HG02571 (cell line): ENCODE data around the gene EFCC1.

ENCODE experiments used
- ATAC-seq: cut with Tn5 transposase; IDR thresholded peaks from one replicate; pipeline ENCODE4 v1.9.1; 2021; ENCODE audit warnings: mild to moderate bottlenecking, moderate library complexity; ENCODE audit not compliant: unreplicated experiment

The EFCC1 gene

DNA sequence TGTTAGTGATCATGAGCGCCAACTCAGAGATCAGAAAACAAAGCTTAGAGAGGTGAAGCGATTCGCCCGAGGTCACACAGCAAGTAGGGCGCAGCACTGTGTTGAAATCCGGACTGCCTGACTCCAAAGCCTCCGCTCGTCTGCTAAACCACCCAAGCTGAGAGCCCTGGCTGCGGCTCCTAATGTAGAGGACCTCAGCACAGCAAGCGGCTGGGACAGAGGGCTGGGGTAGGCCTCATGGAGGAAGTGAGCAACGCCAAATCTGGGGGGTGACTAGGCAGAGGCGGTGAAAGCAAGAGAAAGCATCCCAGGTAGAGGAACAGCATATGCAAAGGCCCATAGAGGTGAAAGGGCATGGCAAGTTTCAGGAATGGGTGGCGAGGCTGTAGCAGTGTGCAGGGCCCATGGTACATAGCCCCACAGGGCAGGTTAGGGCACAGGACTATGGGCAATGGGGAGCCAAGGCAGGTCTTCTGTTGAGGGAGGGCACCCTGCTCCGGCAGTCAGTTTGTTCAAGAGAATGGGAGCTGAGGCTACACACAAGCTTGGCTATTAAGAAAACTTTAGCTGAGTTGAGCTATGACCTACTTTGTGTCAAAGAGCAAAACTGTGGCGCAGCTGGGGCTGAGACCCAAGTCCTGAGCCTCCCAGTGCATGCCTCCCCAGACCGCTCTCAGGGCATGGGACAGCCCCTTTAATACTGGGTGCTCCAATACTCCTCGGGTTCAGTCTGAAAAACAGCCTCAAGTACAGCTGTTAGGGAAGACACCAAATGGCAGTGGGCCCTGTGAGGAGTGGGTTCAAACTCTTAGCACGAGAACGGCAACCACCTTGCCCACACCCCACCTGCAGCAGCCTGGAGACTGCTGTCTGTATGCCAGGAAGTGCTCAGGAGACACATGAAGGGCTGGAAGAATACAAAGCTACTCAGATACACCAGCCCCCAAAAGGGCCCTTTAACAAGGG, 6.2 kb upstream of the EFCC1 start:
- no peak for ATAC-seq

DNA sequence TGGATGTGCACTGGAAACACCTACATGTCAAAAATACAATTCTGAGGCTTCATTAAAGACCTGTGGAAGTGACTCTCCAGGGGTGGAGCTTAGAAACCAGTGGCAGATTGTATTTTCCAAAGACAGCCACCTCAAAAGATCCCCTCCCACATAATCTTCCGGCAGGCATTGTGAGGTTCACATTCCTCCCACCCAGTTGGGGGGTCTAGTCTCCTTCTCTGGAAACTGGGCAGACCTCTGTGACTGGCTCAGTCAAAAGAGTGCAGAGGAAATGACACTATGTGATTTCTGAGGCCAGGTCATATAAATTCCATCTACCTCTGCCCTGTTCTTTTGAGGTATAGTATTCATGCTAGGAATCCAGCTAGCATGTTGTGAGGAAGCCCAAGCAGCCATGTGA, 5.4 kb upstream of the EFCC1 start:
- ATAC-seq = no peak

DNA sequence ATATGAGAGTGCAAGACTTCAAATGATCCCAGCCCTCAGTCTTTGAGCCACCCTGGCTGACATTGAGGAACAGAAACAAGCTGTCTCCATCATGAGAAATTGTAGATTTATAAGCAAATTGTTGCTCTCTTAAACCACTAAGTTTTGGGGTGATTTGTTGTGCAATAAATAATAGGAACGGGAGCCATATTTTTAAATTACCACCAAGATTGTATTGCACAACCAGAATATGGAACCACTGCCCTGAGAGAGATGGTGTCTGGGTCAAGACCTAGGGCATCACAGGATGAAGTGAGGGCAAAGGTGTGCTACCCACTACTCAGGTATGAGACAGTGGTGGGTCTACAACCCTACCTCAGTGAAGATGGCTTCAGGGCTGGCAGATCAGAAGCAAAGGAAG, 4.9 kb upstream of the EFCC1 start:
- ATAC-seq = no peak

DNA sequence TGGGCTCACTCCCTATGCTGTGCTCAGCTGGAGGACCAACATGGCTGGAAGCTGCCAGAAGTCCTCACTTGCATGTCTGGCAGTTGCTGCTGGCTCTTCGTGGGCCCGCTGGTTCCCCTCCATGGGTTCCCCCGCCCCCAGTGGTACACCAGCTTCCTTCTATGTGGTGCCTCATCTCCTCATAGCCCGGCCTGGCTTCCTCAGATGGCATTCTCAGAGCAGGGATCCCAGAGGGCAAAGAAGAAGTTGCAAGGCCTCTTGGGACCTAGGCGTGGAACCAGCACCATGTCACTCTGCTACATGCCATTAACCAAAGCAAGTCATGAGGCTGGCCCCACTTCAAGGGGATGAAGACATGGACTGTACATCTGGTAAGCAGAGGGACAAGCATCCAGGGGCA, 4.4 kb upstream of the EFCC1 start:
- no peak for ATAC-seq

- no peak for ATAC-seq
These were observed 3.5 kb upstream of the EFCC1 start for GRCh38 chr3:128997486-128998133.

- no peak for ATAC-seq
These were observed 2.5 kb upstream of the EFCC1 start for GRCh38 chr3:128998561-128998960.

DNA sequence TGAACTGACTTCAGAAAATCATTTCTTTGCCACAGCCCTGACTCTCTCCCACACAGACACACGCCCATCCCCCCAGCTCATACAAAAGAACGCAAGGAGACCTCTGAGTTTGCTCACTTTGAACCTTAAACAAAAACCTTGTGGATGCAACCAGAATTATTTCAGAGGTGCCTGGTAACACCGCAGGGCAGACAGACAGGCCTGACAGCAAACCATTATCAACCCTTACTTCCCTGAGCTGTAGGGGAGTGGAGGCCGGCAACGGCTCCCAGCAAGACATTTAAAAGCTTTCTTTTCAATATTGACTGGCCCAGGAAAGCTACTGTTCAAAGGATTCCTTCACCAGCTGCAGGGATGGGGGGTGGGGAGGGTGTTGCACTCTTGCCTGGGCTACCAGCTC, 2.0 kb upstream of the EFCC1 start:
- ATAC-seq = no peak

DNA sequence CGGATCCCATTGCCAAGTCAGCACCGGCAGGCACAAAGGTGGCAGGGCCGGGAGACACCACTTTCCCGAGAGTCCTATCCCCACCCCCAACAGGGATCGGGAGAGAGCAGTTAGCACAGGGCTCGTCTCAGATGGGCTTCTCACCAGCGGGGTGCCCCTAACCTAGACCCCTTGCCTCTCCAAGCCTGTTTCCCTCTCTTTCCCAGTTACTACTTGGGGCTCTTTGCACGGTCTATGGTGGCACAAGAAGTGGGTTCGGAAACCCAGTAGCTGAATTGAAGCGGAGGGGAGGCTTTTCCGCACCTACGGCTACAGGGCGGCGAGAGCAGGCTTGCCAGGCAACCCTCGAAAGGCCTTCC, 383 bp upstream of the EFCC1 start:
- ATAC-seq = no peak

GRCh38 chr3:129001806-129002572, 885 bp downstream of the EFCC1 start:
- no peak for ATAC-seq

DNA sequence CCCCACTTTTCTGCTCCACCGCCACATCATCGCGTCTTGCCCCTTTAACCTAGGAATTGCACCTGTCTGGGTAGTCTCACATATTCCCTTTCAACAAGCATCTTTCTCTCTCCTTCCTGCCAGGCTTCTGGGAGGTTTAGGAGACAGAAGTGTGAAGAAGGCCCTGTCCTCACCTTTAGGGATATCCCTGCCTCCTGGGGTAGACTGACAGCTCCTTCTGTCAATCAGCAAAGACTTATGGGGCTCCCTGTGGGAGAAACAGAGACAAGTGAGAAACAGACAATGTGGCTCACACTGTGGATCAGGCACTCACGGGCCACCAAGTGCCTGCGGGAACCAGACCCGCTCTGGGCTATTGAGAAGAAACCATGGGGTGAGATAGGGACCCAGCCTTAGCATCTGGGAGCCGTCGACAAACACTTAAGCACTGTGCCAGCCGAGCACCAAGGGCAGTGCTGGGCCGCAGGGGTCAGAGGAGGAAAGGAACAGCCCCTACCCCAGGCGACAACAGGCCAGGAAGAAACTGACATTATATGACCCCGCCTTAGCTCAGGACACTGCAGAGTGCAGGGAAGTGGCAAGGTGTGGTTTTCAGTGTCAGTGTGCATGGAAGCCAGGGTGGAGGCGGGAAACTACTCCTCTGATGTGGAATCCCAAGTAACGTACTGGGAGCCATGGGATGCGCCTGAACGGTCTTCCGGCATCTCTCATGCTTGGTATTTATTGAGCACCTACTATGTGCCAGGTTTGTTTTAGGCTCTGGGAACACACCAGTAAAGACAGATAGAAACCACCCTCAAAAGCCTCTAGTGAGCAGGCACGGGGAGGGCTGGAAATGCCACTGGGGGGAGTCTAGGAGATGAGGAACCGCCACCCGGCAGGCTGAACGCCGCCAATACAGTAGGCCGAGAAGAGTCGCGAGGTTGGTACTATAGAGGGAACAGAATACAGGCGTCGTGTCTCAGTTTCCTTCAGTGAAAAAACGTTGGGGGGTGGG, 1.8 kb downstream of the EFCC1 start:
- no peak for ATAC-seq

GRCh38 chr3:129003578-129004112, 2.5 kb downstream of the EFCC1 start:
- no peak for ATAC-seq

GRCh38 chr3:129004639-129005295, 3.7 kb downstream of the EFCC1 start:
- ATAC-seq = no peak

GRCh38 chr3:129005526-129006303, 4.6 kb downstream of the EFCC1 start:
- ATAC-seq = no peak

GRCh38 chr3:129006864-129007263, 5.8 kb downstream of the EFCC1 start:
- ATAC-seq = no peak

- ATAC-seq = no peak
These were observed 6.7 kb downstream of the EFCC1 start for GRCh38 chr3:129007792-129008191.

DNA sequence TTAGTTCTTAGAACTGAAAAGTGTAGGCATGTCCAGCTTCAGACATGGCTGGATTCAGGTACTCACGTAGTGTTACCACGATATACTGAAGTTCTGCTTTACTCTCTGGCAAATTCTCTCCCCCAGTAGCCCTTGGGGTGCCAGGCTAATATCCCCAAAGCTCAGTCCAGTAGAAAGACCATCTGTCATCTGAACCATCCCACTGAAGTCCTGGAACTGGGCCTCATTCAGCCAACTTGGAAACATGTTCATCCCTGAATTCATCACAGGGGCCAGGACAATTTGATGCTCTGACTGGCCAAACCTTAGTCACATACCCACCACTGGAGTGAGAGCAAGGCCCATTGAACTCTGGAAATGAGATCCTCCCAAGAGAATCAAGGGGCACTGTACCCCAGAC, 8.2 kb downstream of the EFCC1 start:
- no peak for ATAC-seq

GRCh38 chr3:129010310-129010956, 9.3 kb downstream of the EFCC1 start:
- ATAC-seq = no peak

GRCh38 chr3:129013491-129013891, 12.4 kb downstream of the EFCC1 start:
- ATAC-seq = no peak
